Measurements from ENCODE around the gene ROR1.

GRCh38 chr1:63866084-63866483 is 92.3 kb downstream of the ROR1 start:
- TF ChIP-seq NFIC (IDR thresholded peaks at IDR 0.05; ENCODE audit: low read depth, low read length) (no peak), MYC (IDR thresholded peaks at IDR 0.05; ENCODE audit: insufficient read depth, insufficient read length, insufficient replicate concordance, low read length, severe bottlenecking) (no peak)
